Left ventricle myocardium inferior (tissue), 1 donor: ENCODE data around the gene CD82. TPM values are rescaled to one million over a fixed set of nuclear protein-coding genes. Genes with fewer than 3 reads are reported as not detected.

Source experiments
- DNase-seq: peaks from one replicate; pipeline ENCODE4 v3.0.0-alpha.2; 2020
- H3K27ac ChIP-seq: fragments of 200-600 bp; replicated peaks from 2 replicates; pipeline ENCODE4 v1.8.0; 2021
- H3K27me3 ChIP-seq: fragments of 200-600 bp; 2 replicates; pipeline ENCODE4 v1.8.0; 2021; ENCODE audit warnings: low read depth
- H3K36me3 ChIP-seq: fragments of 200-600 bp; 2 replicates; pipeline ENCODE4 v1.8.0; 2021
- H3K4me1 ChIP-seq: fragments of 200-600 bp; 2 replicates; pipeline ENCODE4 v1.8.0; 2021
- H3K4me3 ChIP-seq: fragments of 200-600 bp; 2 replicates; pipeline ENCODE4 v1.8.0; 2021; ENCODE audit warnings: mild to moderate bottlenecking, moderate library complexity
- H3K9me3 ChIP-seq: fragments of 200-600 bp; replicated peaks from 2 replicates; pipeline ENCODE4 v1.8.0; 2021
- intact Hi-C: fragments of 100-400 bp; cut with micrococcal nuclease; formaldehyde crosslinking; loops from one replicate; pipeline ENCODE4 v1.11.0; 2022
- total RNA-seq: library from RNA; stranded (reverse); fragmentation: NEBNext Ultra II Directional; extraction: Animal tissue kit (Norgen Biotek cat#: 25700); gene quantifications from one replicate; pipeline ENCODE4 v1.2.1, GENCODE V29; 2021
- TF ChIP-seq, protein P1 (sequence below): fragments of 200-600 bp; IDR thresholded peaks from 2 replicates; pipeline ENCODE4 v1.8.0; 2021; ENCODE audit warnings: antibody characterized with exemption, mild to moderate bottlenecking, borderline replicate concordance
- donor health status: DM: no; HTN: yes; CAD: no; lungs with severe emphysema.

Gene CD82
- total RNA-seq, 1 donor from 2014 or later, result 49.6 TPM

GRCh38 chr11:44550123-44550522 is 15.3 kb upstream of the CD82 start:
- DNase-seq, result no peak
- TF ChIP-seq, protein P1, sequence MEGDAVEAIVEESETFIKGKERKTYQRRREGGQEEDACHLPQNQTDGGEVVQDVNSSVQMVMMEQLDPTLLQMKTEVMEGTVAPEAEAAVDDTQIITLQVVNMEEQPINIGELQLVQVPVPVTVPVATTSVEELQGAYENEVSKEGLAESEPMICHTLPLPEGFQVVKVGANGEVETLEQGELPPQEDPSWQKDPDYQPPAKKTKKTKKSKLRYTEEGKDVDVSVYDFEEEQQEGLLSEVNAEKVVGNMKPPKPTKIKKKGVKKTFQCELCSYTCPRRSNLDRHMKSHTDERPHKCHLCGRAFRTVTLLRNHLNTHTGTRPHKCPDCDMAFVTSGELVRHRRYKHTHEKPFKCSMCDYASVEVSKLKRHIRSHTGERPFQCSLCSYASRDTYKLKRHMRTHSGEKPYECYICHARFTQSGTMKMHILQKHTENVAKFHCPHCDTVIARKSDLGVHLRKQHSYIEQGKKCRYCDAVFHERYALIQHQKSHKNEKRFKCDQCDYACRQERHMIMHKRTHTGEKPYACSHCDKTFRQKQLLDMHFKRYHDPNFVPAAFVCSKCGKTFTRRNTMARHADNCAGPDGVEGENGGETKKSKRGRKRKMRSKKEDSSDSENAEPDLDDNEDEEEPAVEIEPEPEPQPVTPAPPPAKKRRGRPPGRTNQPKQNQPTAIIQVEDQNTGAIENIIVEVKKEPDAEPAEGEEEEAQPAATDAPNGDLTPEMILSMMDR, result no peak
- intact Hi-C loops, result loop anchor here (10.0 kb wide), 1 partner anchor 365 kb away; no protein-coding TSS in a partner anchor

DNA sequence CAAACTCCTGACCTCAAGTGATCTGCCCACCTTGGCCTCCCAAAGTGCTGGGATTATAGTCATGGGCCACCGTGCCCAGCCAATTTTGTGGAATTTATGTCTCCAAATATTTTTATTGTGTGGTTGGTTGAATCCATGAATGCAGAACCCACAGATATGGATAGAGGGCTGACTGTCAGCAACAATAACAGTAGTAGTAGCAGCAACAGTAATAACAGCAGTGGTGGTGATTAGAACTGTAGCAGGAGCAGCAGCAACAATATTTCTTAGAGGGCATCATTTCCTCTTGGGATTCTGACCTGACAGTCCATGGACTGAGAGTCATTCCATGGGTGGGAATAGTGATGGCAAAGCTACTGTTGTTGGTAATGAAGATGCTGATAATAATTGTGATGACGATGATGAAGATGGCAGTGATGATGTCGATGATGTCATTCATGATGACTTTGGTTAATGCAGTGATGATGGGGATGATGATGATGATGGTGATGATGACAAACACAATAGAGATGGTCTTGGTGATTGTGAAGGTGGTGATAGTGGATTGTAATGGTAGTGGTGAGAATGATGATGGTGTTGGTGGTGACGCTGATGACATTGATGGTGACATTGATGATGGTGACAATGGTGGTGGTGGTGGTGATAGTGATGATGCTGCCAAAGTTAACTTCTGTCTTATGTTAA is 13.9 kb upstream of the CD82 start:
- Histone ChIP-seq H3K27me3 (no peaks in the 10 kb centered on the region), H3K4me1 (no peaks in the 10 kb centered on the region), H3K4me3 (no peak overlapping the region), H3K27ac (no peak overlapping the region), H3K36me3 (no peaks in the 10 kb centered on the region), H3K9me3 (peaks cover 10% of the 10 kb centered on the region)
- TF ChIP-seq, protein P1, result no peak
- intact Hi-C loops, result loop anchor here (10.0 kb wide), 1 partner anchor 363 kb away; no protein-coding TSS in a partner anchor
- no peak for DNase-seq

More at GRCh38 chr11:44550123-44550522, 15.3 kb upstream of the CD82 start:
- no peaks in the 10 kb centered on the region for H3K4me1 ChIP-seq
- H3K27me3 ChIP-seq, result no peaks in the 10 kb centered on the region
- no peak overlapping the region for H3K4me3 ChIP-seq
- H3K9me3 ChIP-seq, result peaks cover 17% of the 10 kb centered on the region
- no peaks in the 10 kb centered on the region for H3K36me3 ChIP-seq
- H3K27ac ChIP-seq, result no peak overlapping the region

DNA sequence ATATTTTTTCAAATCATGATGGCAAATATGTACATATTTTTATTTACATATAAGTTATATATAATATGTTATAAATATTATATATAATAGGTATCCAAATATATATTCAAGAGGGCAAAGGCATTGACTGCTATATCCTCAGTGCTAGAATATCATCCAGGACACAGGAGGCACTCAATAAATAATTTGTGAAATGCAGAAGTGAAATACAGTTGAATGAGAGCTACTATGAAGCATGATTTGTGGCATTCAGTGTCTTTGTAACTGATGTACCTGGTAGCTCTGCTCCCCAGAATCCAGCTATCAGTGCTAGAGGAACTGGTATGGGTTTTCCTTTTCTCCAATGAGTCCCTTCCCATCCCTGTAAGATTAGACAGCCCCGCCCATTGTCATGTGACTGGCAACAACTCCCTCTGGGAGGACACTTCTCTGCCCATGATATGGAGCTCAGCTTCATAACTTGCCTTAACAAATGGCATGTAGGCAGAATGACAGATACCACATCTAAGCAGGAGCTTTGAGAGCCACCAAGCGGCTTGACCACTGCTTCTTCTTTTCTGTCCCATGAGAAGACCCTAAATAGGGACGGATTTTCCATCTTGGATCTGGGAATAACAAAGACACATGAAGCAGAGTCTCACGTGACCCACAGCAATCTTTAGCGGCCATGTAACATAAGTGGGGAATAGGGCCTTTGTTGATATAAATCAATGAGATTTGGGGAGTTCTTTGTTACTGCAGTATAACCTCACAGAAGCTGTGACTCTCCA is 10.2 kb upstream of the CD82 start:
- TF ChIP-seq, protein P1, result no peak
- H3K4me3 ChIP-seq, result no peak overlapping the region
- no peaks in the 10 kb centered on the region for H3K27me3 ChIP-seq
- DNase-seq, result no peak
- intact Hi-C loops, result loop anchor here (10.0 kb wide), 1 partner anchor 360 kb away; no protein-coding TSS in a partner anchor
- H3K9me3 ChIP-seq, result peaks cover 10% of the 10 kb centered on the region
- peaks cover 7% of the 10 kb centered on the region for H3K4me1 ChIP-seq
- H3K36me3 ChIP-seq, result no peaks in the 10 kb centered on the region
- no peak overlapping the region for H3K27ac ChIP-seq

DNA sequence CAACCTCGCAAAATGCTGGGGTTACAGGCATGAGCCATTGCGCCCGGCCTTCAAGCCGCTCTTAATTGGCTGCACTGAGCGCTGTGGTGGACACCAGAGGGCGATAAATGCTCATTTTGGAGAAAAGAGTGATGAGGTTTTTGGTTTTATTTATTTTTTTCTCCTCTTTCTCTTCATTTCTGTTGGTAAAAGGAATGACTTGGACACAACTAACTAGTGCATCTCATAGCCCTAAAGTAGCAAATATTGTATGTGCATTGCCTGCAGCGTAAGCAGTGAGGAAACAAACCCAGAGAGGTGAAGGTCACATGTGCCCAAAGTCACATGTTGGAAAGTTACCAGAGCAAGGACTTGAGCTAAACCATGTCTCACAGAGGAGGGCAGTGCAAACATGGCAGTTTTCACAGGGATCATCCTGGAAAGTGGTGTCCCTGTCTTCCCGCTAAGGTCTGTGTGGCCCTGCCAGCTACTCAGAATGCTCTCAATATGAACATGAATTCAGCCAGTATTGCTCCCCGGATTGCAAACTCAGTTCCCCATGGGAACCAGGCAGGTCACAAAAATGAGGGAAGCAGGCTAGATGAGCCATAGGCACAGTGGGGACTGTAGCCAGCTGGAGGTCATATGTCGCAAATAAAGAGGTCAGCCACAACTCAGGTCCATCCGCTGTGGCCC is 8.6 kb upstream of the CD82 start:
- Histone ChIP-seq H3K9me3 (peaks cover 10% of the 10 kb centered on the region), H3K4me3 (no peak overlapping the region), H3K27ac (peak overlapping the region; percentile 24), H3K4me1 (peaks cover 7% of the 10 kb centered on the region), H3K27me3 (no peaks in the 10 kb centered on the region), H3K36me3 (no peaks in the 10 kb centered on the region)
- intact Hi-C loops, result loop anchor here (1.0 to 10.0 kb wide), 2 partner anchors 59 to 358 kb away; no protein-coding TSS in a partner anchor
- TF ChIP-seq, protein P1, result peak; percentile 87
- peak; percentile 62 for DNase-seq

GRCh38 chr11:44557464-44557863 is 8.0 kb upstream of the CD82 start:
- no peaks in the 10 kb centered on the region for H3K27me3 ChIP-seq
- H3K27ac ChIP-seq, result no peak overlapping the region
- no peak for DNase-seq
- H3K4me3 ChIP-seq, result no peak overlapping the region
- H3K9me3 ChIP-seq, result peaks cover 9% of the 10 kb centered on the region
- intact Hi-C loops, result loop anchor here (1.0 to 10.0 kb wide), 2 partner anchors 59 to 357 kb away; no protein-coding TSS in a partner anchor
- peaks cover 7% of the 10 kb centered on the region for H3K4me1 ChIP-seq
- no peaks in the 10 kb centered on the region for H3K36me3 ChIP-seq
- TF ChIP-seq, protein P1, result no peak
